Measurements from ENCODE around the gene PPCS.

The PPCS gene

GRCh38 chr1:42449256-42449655, 7.1 kb upstream of the PPCS start:
- Histone ChIP-seq H3K4me3 (no peak overlapping the region), H4K20me1 (no peaks in the 10 kb centered on the region), H3K4me1 (no peaks in the 10 kb centered on the region), H3K9me3 (no peaks in the 10 kb centered on the region), H3K4me2 (no peak overlapping the region), H3K9ac (no peak overlapping the region), H3K36me3 (no peaks in the 10 kb centered on the region), H3K27ac (no peak overlapping the region), H3K27me3 (no peaks in the 10 kb centered on the region)
- TF ChIP-seq Cebpa-rat (IDR thresholded peaks at IDR 0.05): no peak

DNA sequence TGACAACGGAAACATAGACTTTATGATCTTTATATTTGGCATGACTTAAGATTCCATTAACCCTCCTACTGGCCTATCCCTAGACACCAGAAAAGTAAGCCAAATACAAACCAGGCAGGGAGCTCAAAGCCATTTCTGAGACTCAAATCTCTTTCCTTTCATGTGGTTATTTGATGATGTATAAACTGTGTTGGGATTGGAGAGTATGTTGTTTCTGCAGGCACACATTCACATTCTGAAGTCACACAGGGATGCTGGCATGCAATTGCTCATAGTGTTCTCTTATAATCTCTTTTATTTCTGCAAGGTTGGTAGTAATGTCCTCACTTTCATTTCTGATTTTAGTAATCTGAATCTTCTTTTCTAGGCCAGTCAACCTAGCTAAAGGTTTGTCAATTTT, 6.3 kb upstream of the PPCS start:
- Histone ChIP-seq H3K4me3 (no peak overlapping the region), H3K27me3 (no peaks in the 10 kb centered on the region)

DNA sequence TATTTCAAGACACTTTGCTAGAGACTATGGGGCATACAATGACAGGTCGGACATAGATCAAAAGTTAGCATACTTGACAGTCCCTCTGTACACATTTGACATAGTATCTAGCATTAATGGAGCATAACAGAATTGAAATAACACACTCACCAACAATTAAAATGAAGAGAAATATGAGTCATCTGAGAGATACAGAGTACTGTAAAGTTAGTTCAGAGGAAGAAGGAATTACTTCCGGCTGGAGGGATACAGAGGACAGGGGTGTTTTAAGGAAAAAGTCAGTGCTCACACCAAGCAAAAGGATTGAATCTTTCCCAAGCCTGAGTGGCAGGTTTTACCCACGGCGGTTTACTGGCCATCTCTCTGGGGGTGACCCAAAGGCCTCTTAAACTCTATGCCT, 3.0 kb upstream of the PPCS start:
- Histone ChIP-seq H3K4me2 (no peak overlapping the region), H3K27me3 (no peaks in the 10 kb centered on the region), H3K9ac (no peak overlapping the region), H3K4me3 (no peak overlapping the region), H3K9me3 (no peaks in the 10 kb centered on the region), H3K4me1 (peaks cover 25% of the 10 kb centered on the region), H3K36me3 (peaks cover 7% of the 10 kb centered on the region), H4K20me1 (no peaks in the 10 kb centered on the region), H3K27ac (no peak overlapping the region)
- TF ChIP-seq Cebpa-rat (IDR thresholded peaks at IDR 0.05): no peak

More for the DNA sequence above, 6.3 kb upstream of the PPCS start:
- Histone ChIP-seq H3K9me3 (no peaks in the 10 kb centered on the region), H3K36me3 (no peaks in the 10 kb centered on the region), H3K27ac (no peak overlapping the region), H3K9ac (no peak overlapping the region), H4K20me1 (no peaks in the 10 kb centered on the region), H3K4me2 (no peak overlapping the region), H3K4me1 (peaks cover 2% of the 10 kb centered on the region)
- no peak for TF ChIP-seq Cebpa-rat (IDR thresholded peaks at IDR 0.05)

DNA sequence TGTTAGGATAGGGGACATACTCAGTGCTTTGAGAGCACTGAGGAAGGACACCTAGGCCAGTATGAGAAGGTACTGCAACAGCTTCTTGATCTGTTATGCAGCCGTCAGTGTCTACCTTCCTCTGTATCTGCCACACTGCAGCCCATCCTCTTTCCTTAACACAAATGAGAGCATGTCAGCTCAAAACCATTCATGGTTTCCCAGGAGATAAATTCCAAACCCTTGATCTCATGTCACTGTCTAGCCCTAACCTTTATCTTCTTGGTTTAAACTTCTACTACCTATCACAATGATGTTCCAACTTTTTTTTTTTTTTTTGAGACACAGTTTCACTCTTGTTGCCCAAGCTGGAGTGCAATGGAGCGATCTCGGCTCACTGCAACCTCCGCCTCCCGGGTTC, 1.9 kb upstream of the PPCS start:
- H3K4me3 ChIP-seq: no peak overlapping the region

GRCh38 chr1:42456754-42457089, 379 bp downstream of the PPCS start:
- Histone ChIP-seq H3K4me1 (peaks cover 35% of the 10 kb centered on the region), H3K9me3 (no peaks in the 10 kb centered on the region), H3K9ac (peak overlapping the region; percentile 91), H3K4me2 (peak overlapping the region; percentile 88), H4K20me1 (peaks cover 5% of the 10 kb centered on the region; the same call in 1 of the 2 replicates), H3K36me3 (peaks cover 33% of the 10 kb centered on the region), H3K4me3 (peak overlapping the region; percentile 79), H3K27me3 (no peaks in the 10 kb centered on the region), H3K27ac (peak overlapping the region; percentile 96)
- no peak for TF ChIP-seq Cebpa-rat (IDR thresholded peaks at IDR 0.05)

More for the DNA sequence above, 1.9 kb upstream of the PPCS start:
- Histone ChIP-seq H3K27me3 (no peaks in the 10 kb centered on the region), H3K9me3 (no peaks in the 10 kb centered on the region), H3K4me1 (peaks cover 26% of the 10 kb centered on the region), H3K4me2 (no peak overlapping the region), H4K20me1 (no peaks in the 10 kb centered on the region), H3K9ac (no peak overlapping the region), H3K27ac (no peak overlapping the region), H3K36me3 (peaks cover 17% of the 10 kb centered on the region)
- no peak for TF ChIP-seq Cebpa-rat (IDR thresholded peaks at IDR 0.05)

- Histone ChIP-seq H3K27me3 (peaks cover 14% of the 10 kb centered on the region), H3K9me3 (no peaks in the 10 kb centered on the region), H3K4me2 (peak overlapping the region; percentile 79), H3K4me1 (peaks cover 36% of the 10 kb centered on the region), H3K4me3 (no peak overlapping the region), H3K27ac (no peak overlapping the region), H3K9ac (no peak overlapping the region), H4K20me1 (peaks cover 13% of the 10 kb centered on the region; the same call in 1 of the 2 replicates), H3K36me3 (peaks cover 33% of the 10 kb centered on the region)
- no peak for TF ChIP-seq Cebpa-rat (IDR thresholded peaks at IDR 0.05)
Observed at GRCh38 chr1:42461196-42461595, 4.9 kb downstream of the PPCS start.

DNA sequence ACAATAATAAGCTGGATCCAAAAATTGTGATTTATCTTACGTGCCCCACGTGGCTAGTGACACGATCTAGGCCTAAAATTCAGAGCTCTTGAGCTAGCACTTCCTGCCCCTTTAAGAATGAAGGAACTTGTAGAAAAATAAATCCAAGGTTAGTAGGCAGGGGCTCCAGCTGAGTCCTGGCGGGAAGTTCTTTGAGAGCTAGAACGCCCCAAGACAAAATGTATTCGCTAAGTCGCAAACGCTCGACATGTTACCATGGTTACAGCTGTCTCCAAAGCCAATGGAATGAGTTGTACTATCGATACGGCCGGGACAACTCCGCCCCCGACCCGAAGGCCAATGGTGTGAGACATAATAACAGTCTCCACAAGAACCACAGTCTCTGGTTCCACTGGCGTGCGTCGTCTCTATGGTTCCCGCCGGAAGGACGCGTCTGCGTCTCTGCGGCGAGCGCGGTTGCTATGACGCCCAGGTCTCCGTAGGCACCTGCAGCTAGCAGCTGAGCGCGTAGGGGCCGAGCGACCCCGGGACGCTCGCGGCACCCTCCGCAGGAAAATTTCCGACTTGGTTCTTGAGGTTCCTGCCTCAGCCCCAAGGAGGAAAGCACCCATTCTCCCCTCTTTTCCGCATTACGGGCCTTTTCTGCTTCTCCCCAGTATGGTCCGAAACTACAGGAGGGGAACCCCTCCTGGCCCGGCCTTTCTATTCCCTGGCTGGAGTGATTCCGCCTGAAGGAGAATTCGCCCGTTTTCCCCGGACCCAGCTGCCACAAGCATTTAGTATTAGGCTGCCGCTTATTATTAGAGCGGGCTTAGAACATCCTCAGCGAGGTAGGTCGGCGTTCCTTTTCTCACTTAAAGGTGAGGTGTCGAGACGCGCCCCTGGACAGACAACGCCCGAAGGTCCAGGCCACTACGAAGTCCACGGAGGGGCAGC, 6.8 kb downstream of the PPCS start, which contains the start of gene CCDC30:
Gene CCDC30 (plus strand): TSS at position 459 of the 936 bp plus-strand sequence. CDS start 17,266 bp downstream, outside the sequence.
- Histone ChIP-seq H3K9me3 (no peaks in the 10 kb centered on the region), H3K27me3 (peaks cover 14% of the 10 kb centered on the region), H3K27ac (no peak within 1 kb of the TSS), H3K36me3 (peaks cover 29% of the 10 kb centered on the region), H3K4me3 (peak within 1 kb of the TSS; percentile 70), H3K4me1 (peaks cover 24% of the 10 kb centered on the region), H4K20me1 (peaks cover 13% of the 10 kb centered on the region; the same call in 1 of the 2 replicates), H3K4me2 (peak within 1 kb of the TSS; percentile 79), H3K9ac (peak within 1 kb of the TSS; percentile 36; the same call in 1 of the 2 replicates)
- TF ChIP-seq Cebpa-rat (IDR thresholded peaks at IDR 0.05): no peak

DNA sequence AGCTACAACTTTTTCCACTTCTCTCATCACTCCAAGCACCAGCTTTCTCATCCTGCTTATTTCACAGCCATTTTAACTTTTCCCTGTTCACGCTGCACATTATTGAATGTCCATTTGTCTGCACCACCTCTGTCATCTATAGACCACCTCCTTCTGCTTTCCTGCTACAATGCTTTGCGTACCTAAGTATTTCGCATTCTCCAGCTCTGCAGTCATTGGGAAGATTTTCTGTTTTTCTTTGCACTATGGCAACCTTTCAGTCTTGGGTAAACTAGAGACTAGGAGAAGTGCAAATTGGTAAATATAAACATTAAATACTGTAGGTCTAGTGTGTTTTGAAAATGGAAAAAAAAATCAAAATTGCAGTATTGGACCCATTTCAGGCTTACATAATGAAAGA, 7.6 kb downstream of the PPCS start:
- Histone ChIP-seq H3K4me3 (peak overlapping the region; percentile 70; the same call in 1 of the 2 replicates), H3K4me2 (peak overlapping the region; percentile 79), H3K36me3 (peaks cover 21% of the 10 kb centered on the region), H3K9me3 (no peaks in the 10 kb centered on the region), H4K20me1 (peaks cover 13% of the 10 kb centered on the region; the same call in 1 of the 2 replicates), H3K27ac (no peak overlapping the region), H3K4me1 (peaks cover 20% of the 10 kb centered on the region), H3K9ac (no peak overlapping the region), H3K27me3 (peaks cover 14% of the 10 kb centered on the region)
- TF ChIP-seq Cebpa-rat (IDR thresholded peaks at IDR 0.05): no peak

DNA sequence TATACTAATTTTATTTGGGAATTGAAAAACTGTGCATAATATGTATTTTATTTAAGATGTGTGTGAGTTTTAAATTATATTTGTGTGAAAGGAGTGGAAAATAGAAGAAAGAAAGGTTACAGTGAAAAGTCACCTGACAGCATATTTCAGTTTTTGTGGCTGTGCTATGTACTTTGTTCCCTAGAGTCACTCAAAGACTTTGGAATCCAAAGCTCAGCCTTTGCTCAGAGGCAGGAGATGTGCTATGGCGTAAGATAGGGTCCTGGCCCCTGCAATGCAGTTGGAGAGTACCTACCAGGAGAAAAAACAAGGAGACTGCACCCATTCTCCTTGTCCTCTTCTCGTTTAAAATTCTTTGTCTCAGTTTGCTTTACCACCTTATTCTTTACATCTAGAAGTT, 9.7 kb downstream of the PPCS start:
- H3K27me3 ChIP-seq: peaks cover 14% of the 10 kb centered on the region
- H3K4me3 ChIP-seq: no peak overlapping the region
- H3K9ac ChIP-seq: no peak overlapping the region
- peaks cover 17% of the 10 kb centered on the region for H3K4me1 ChIP-seq
- peaks cover under 1% of the 10 kb centered on the region; the same call in 1 of the 2 replicates for H3K36me3 ChIP-seq
- H3K9me3 ChIP-seq: no peaks in the 10 kb centered on the region
- H3K4me2 ChIP-seq: no peak overlapping the region
- H3K27ac ChIP-seq: no peak overlapping the region
- TF ChIP-seq Cebpa-rat (IDR thresholded peaks at IDR 0.05): no peak
- H4K20me1 ChIP-seq: peaks cover 13% of the 10 kb centered on the region; the same call in 1 of the 2 replicates

- H3K9me3 ChIP-seq: no peaks in the 10 kb centered on the region
- no peak overlapping the region for H3K4me2 ChIP-seq
- TF ChIP-seq Cebpa-rat (IDR thresholded peaks at IDR 0.05): no peak
- H3K36me3 ChIP-seq: no peaks in the 10 kb centered on the region
- no peaks in the 10 kb centered on the region for H3K27me3 ChIP-seq
- H4K20me1 ChIP-seq: no peaks in the 10 kb centered on the region
- no peak overlapping the region for H3K27ac ChIP-seq
- no peaks in the 10 kb centered on the region for H3K4me1 ChIP-seq
- no peak overlapping the region for H3K9ac ChIP-seq
- H3K4me3 ChIP-seq: no peak overlapping the region
Observed at GRCh38 chr1:42469727-42470126, 13.4 kb downstream of the PPCS start.

Measured in BLaER1 (cell line).